T-helper 1 cell treated with Interleukin-12 subunit alpha and Interleukin-12 subunit beta and Interleukin-4 antibody, amounts not matched to agents 30 ng/mL and 1 ng/mL, for 36 hours (primary cell): ENCODE data around the gene CASP6. TPM values are rescaled to one million over a fixed set of nuclear protein-coding genes. Genes with fewer than 3 reads are reported as not detected.

ENCODE experiments used
- intact Hi-C: fragments of 100-400 bp; cut with micrococcal nuclease; formaldehyde crosslinking; loops from one replicate; pipeline ENCODE4 v1.15.1; 2024
- total RNA-seq: library from RNA; stranded (reverse); gene quantifications from 2 replicates; pipeline ENCODE4 v1.2.3, GENCODE V29; 2022

The CASP6 gene
- total RNA-seq = 32.6 and 34.0 TPM in 2 replicates

- intact Hi-C loops = loop anchor here (1.0 to 10.0 kb wide), 12 partner anchors 12 to 1978 kb away; partner anchors contain the start of genes ELOVL6, GAR1, PAPSS1 and RPL34
These were observed at the start of gene CASP6 for GRCh38 chr4:109702950-109703663. TSS of gene CASP6 (minus strand) at chr4:109703445. CDS start at chr4:109703395, 50 bp downstream.

- intact Hi-C loops = no loop called here
These were observed 49.3 kb upstream of the CASP6 start for GRCh38 chr4:109752525-109752924.

- intact Hi-C loops = loop anchor here (1.0 kb wide), 1 partner anchor 49 kb away; the partner anchor contains the start of gene CASP6
These were observed 48.6 kb upstream of the CASP6 start for GRCh38 chr4:109751852-109752251.

GRCh38 chr4:109750652-109751244 lies 47.5 kb upstream of the CASP6 start:
- intact Hi-C loops = loop anchor here (1.0 kb wide), 1 partner anchor 47 kb away; the partner anchor contains the start of gene CASP6

GRCh38 chr4:109749388-109750082 lies 46.3 kb upstream of the CASP6 start:
- intact Hi-C loops = no loop called here

- intact Hi-C loops = no loop called here
These were observed 44.9 kb upstream of the CASP6 start for GRCh38 chr4:109748114-109748513.

- intact Hi-C loops = no loop called here
These were observed 43.5 kb upstream of the CASP6 start for GRCh38 chr4:109746728-109747127.

- intact Hi-C loops = no loop called here
These were observed 42.6 kb upstream of the CASP6 start for GRCh38 chr4:109745830-109746229.

GRCh38 chr4:109739547-109739946 lies 36.3 kb upstream of the CASP6 start:
- intact Hi-C loops = no loop called here

- intact Hi-C loops = no loop called here
These were observed 35.0 kb upstream of the CASP6 start for GRCh38 chr4:109738104-109738872.

GRCh38 chr4:109735566-109736365 lies 32.5 kb upstream of the CASP6 start:
- intact Hi-C loops = no loop called here

GRCh38 chr4:109733728-109734127 lies 30.5 kb upstream of the CASP6 start:
- intact Hi-C loops = no loop called here

- intact Hi-C loops = loop anchor here (1.0 to 2.0 kb wide), 3 partner anchors 24 to 1110 kb away; partner anchors contain the start of genes GAR1 and RPL34
These were observed 27.6 kb upstream of the CASP6 start for GRCh38 chr4:109730619-109731545.

- intact Hi-C loops = loop anchor here (1.0 to 2.0 kb wide), 8 partner anchors 25 to 1741 kb away; partner anchors contain the start of genes CASP6, GAR1, HADH and RPL34
These were observed 26.7 kb upstream of the CASP6 start, which contains the start of gene PLA2G12A for GRCh38 chr4:109729718-109730618. TSS of gene PLA2G12A (minus strand) at chr4:109730070. CDS start at chr4:109729809, 261 bp downstream.

GRCh38 chr4:109729117-109729717 lies 26.0 kb upstream of the CASP6 start:
- intact Hi-C loops = loop anchor here (1.0 to 2.0 kb wide), 5 partner anchors 26 to 1740 kb away; partner anchors contain the start of genes CASP6, HADH and SEC24B

- intact Hi-C loops = loop anchor here (2.0 kb wide), 1 partner anchor 1740 kb away; the partner anchor contains the start of gene HADH
These were observed 25.1 kb upstream of the CASP6 start for GRCh38 chr4:109728385-109728784.

- intact Hi-C loops = no loop called here
These were observed 19.9 kb upstream of the CASP6 start for GRCh38 chr4:109723110-109723509.
